Astrocyte (in vitro differentiated cells and primary cell): Measurements from ENCODE around the gene ITPRIP. TPM values are rescaled to one million over a fixed set of nuclear protein-coding genes. Genes with fewer than 3 reads are reported as not detected.

Experiments
- DNase-seq: peaks from one replicate; pipeline ENCODE4 v3.0.0-alpha.2; 2010; ENCODE audit warnings: low read depth
- FAIRE-seq: peaks from 2 replicates; lab custom pipeline; 2011; peaks lifted over from hg19 to GRCh38; lab: Jason Lieb, UNC
- H2AFZ ChIP-seq: 2 replicates; pipeline ENCODE4 v1.6.0; 2012; ENCODE audit warnings: low read depth, low read length, inconsistent platforms
- H3K27ac ChIP-seq: 2 replicates; pipeline ENCODE4 v1.5.1; 2011; ENCODE audit warnings: low read depth, low read length, inconsistent platforms
- H3K27me3 ChIP-seq: 2 replicates; pipeline ENCODE4 v1.6.0; 2011; ENCODE audit warnings: low read length, inconsistent platforms; ENCODE audit not compliant: insufficient read depth
- H3K36me3 ChIP-seq: 2 replicates; pipeline ENCODE4 v1.5.1; 2011; ENCODE audit warnings: low read length, inconsistent platforms; ENCODE audit not compliant: insufficient read depth
- H3K4me1 ChIP-seq: 2 replicates; pipeline ENCODE4 v1.5.1; 2011; ENCODE audit warnings: low read length, inconsistent platforms; ENCODE audit not compliant: insufficient read depth
- H3K4me2 ChIP-seq: 2 replicates; pipeline ENCODE4 v1.6.0; 2012; ENCODE audit warnings: low read length, inconsistent platforms
- H3K4me3 ChIP-seq: 2 replicates; pipeline ENCODE4 v1.5.1; 2011; ENCODE audit warnings: low read depth, mild to moderate bottlenecking, low read length, inconsistent platforms; ENCODE audit not compliant: insufficient read depth
- H3K79me2 ChIP-seq: 2 replicates; pipeline ENCODE4 v1.6.0; 2012; ENCODE audit warnings: mild to moderate bottlenecking, low read length, inconsistent platforms; ENCODE audit not compliant: insufficient read depth
- H3K9ac ChIP-seq: 2 replicates; pipeline ENCODE4 v1.6.0; 2012; ENCODE audit warnings: mild to moderate bottlenecking, low read length, inconsistent platforms
- H3K9me3 ChIP-seq: 2 replicates; pipeline ENCODE4 v1.5.1; 2012; ENCODE audit warnings: low read depth, mild to moderate bottlenecking, low read length, inconsistent platforms; ENCODE audit not compliant: insufficient read depth
- H4K20me1 ChIP-seq: 2 replicates; pipeline ENCODE4 v1.6.0; 2012; ENCODE audit warnings: low read length, inconsistent platforms; ENCODE audit not compliant: insufficient read depth
- H3K27ac Mint-ChIP-seq: one replicate; pipeline ENCODE4 v1.8.0; 2021; ENCODE audit warnings: mild to moderate bottlenecking, mixed read lengths; ENCODE audit not compliant: unreplicated experiment
- H3K27me3 Mint-ChIP-seq: one replicate; pipeline ENCODE4 v1.8.0; 2021; ENCODE audit warnings: low read depth, mixed read lengths; ENCODE audit not compliant: unreplicated experiment
- H3K36me3 Mint-ChIP-seq: one replicate; pipeline ENCODE4 v1.8.0; 2021; ENCODE audit warnings: low read depth, mixed read lengths; ENCODE audit not compliant: unreplicated experiment
- H3K4me1 Mint-ChIP-seq: one replicate; pipeline ENCODE4 v1.8.0; 2021; ENCODE audit warnings: low read depth, mixed read lengths; ENCODE audit not compliant: unreplicated experiment
- H3K4me3 Mint-ChIP-seq: one replicate; pipeline ENCODE4 v1.8.0; 2021; ENCODE audit warnings: mild to moderate bottlenecking, moderate library complexity, mixed read lengths; ENCODE audit not compliant: unreplicated experiment
- H3K9me3 Mint-ChIP-seq: one replicate; pipeline ENCODE4 v1.8.0; 2021; ENCODE audit warnings: mild to moderate bottlenecking, mixed read lengths; ENCODE audit not compliant: unreplicated experiment
- EZH2 ChIP-seq: IDR thresholded peaks from 2 replicates; pipeline ENCODE4 v1.6.1; 2012; ENCODE audit warnings: mild to moderate bottlenecking, low read length, inconsistent platforms; ENCODE audit not compliant: insufficient read depth
- total RNA-seq: library from RNA; stranded (reverse); gene quantifications from 2 replicates; pipeline ENCODE4 v1.2.1, GENCODE V29; 2021
- TF ChIP-seq, protein P1 (sequence below): IDR thresholded peaks from 2 replicates; pipeline ENCODE4 v1.5.1; 2011; ENCODE audit warnings: low read depth, mild to moderate bottlenecking, inconsistent platforms, low read length, moderate library complexity; ENCODE audit not compliant: insufficient read depth

The ITPRIP gene
- total RNA-seq, 1 donor from 2014 or later = 21.9 TPM

- Histone ChIP-seq H3K4me1 (peaks cover 28% of the 10 kb centered on the region), H3K36me3 (no peaks in the 10 kb centered on the region), H3K4me2 (no peak overlapping the region), H3K27me3 (no peaks in the 10 kb centered on the region), H3K4me3 (no peak overlapping the region), H2AFZ (no peak overlapping the region), H4K20me1 (no peaks in the 10 kb centered on the region), H3K79me2 (no peaks in the 10 kb centered on the region), H3K9me3 (no peaks in the 10 kb centered on the region), H3K9ac (no peak overlapping the region), H3K27ac (no peak overlapping the region)
- H3K27me3 Mint-ChIP-seq = no peaks in the 10 kb centered on the region
- H3K27ac Mint-ChIP-seq = no peak overlapping the region
- H3K4me3 Mint-ChIP-seq = no peak overlapping the region
- no peaks in the 10 kb centered on the region for H3K36me3 Mint-ChIP-seq
- peaks cover 7% of the 10 kb centered on the region for H3K4me1 Mint-ChIP-seq
- H3K9me3 Mint-ChIP-seq = no peaks in the 10 kb centered on the region
- DNase-seq (no peak), FAIRE-seq (no peak)
- TF ChIP-seq, protein P1, sequence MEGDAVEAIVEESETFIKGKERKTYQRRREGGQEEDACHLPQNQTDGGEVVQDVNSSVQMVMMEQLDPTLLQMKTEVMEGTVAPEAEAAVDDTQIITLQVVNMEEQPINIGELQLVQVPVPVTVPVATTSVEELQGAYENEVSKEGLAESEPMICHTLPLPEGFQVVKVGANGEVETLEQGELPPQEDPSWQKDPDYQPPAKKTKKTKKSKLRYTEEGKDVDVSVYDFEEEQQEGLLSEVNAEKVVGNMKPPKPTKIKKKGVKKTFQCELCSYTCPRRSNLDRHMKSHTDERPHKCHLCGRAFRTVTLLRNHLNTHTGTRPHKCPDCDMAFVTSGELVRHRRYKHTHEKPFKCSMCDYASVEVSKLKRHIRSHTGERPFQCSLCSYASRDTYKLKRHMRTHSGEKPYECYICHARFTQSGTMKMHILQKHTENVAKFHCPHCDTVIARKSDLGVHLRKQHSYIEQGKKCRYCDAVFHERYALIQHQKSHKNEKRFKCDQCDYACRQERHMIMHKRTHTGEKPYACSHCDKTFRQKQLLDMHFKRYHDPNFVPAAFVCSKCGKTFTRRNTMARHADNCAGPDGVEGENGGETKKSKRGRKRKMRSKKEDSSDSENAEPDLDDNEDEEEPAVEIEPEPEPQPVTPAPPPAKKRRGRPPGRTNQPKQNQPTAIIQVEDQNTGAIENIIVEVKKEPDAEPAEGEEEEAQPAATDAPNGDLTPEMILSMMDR = no peak
- TF ChIP-seq EZH2 = no peak
Measured at GRCh38 chr10:104293781-104294321, 44.4 kb downstream of the ITPRIP start.

DNA sequence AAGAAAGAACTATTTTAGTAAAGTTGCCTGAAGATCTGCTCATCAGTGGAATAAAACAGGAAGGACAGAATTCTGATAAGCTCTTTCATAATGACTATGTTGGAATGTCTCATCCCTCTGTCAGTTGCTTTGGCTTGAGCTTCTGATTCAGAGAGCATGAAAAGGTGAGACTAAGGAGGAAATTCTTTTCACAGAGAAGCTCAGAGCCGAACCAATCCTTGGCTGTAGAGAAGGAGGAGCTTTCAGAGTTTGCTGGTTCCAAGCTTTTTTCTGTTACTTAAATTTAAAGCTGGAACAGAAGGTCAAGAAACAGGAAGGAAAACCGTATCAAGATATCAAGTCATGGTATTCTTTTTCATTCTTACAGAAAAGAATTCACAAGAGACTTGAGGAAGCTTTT, 45.3 kb downstream of the ITPRIP start:
- no peaks in the 10 kb centered on the region for H3K36me3 ChIP-seq
- TF ChIP-seq EZH2 = no peak
- TF ChIP-seq, protein P1 = no peak
- H3K4me3 ChIP-seq = no peak overlapping the region
- Mint-ChIP-seq H3K36me3 (no peaks in the 10 kb centered on the region), H3K9me3 (no peaks in the 10 kb centered on the region), H3K27ac (no peak overlapping the region), H3K4me3 (no peak overlapping the region), H3K27me3 (no peaks in the 10 kb centered on the region), H3K4me1 (peaks cover 7% of the 10 kb centered on the region)
- peak overlapping the region; percentile 28 for H3K9ac ChIP-seq
- H4K20me1 ChIP-seq = no peaks in the 10 kb centered on the region
- peak overlapping the region; percentile 27 for H3K4me2 ChIP-seq
- H3K27ac ChIP-seq = no peak overlapping the region
- no peak overlapping the region for H2AFZ ChIP-seq
- H3K27me3 ChIP-seq = no peaks in the 10 kb centered on the region
- H3K79me2 ChIP-seq = no peaks in the 10 kb centered on the region
- H3K9me3 ChIP-seq = no peaks in the 10 kb centered on the region
- peaks cover 21% of the 10 kb centered on the region for H3K4me1 ChIP-seq
- FAIRE-seq = peak; percentile 20
- DNase-seq = peak; percentile 49

- Mint-ChIP-seq H3K4me1 (peaks cover 4% of the 10 kb centered on the region), H3K4me3 (no peak overlapping the region), H3K36me3 (no peaks in the 10 kb centered on the region), H3K9me3 (no peaks in the 10 kb centered on the region), H3K27me3 (no peaks in the 10 kb centered on the region), H3K27ac (no peak overlapping the region)
- Histone ChIP-seq H3K27me3 (no peaks in the 10 kb centered on the region), H3K4me2 (peak overlapping the region; percentile 50), H3K4me3 (no peak overlapping the region), H2AFZ (peak overlapping the region; percentile 77), H3K36me3 (no peaks in the 10 kb centered on the region), H3K79me2 (no peaks in the 10 kb centered on the region), H3K9ac (peak overlapping the region; percentile 34), H3K27ac (no peak overlapping the region), H4K20me1 (no peaks in the 10 kb centered on the region), H3K4me1 (peaks cover 10% of the 10 kb centered on the region), H3K9me3 (no peaks in the 10 kb centered on the region)
- peak; percentile 57 for DNase-seq
- no peak for FAIRE-seq
- no peak for TF ChIP-seq EZH2
- TF ChIP-seq, protein P1 = peak; percentile 99
Measured at GRCh38 chr10:104291439-104291951, 46.8 kb downstream of the ITPRIP start.
